Peyer's patch (tissue), 4 donors: ENCODE data around the gene GSTA1.

Experiments
- POLR2A ChIP-seq, 2 donors: fragments of 450-650 bp; IDR thresholded peaks; one replicate each; pipeline ENCODE4 v1.5.1; 2017; ENCODE audit warnings: antibody characterized with exemption in 2 of 2, mild to moderate bottlenecking in 2 of 2, moderate library complexity in 2 of 2
- TF ChIP-seq, protein P1 (sequence below), 6 experiments: fragments of 450-650 bp in 4 of 6; fragments of 200-600 bp in 2 of 6; sonication (generic) in 1 of 6; IDR thresholded peaks; one replicate each; pipeline ENCODE4 v1.5.1; 2017 to 2019; ENCODE audit warnings: antibody characterized with exemption in 6 of 6, mild to moderate bottlenecking in 3 of 6, moderate library complexity in 1 of 6

DNA sequence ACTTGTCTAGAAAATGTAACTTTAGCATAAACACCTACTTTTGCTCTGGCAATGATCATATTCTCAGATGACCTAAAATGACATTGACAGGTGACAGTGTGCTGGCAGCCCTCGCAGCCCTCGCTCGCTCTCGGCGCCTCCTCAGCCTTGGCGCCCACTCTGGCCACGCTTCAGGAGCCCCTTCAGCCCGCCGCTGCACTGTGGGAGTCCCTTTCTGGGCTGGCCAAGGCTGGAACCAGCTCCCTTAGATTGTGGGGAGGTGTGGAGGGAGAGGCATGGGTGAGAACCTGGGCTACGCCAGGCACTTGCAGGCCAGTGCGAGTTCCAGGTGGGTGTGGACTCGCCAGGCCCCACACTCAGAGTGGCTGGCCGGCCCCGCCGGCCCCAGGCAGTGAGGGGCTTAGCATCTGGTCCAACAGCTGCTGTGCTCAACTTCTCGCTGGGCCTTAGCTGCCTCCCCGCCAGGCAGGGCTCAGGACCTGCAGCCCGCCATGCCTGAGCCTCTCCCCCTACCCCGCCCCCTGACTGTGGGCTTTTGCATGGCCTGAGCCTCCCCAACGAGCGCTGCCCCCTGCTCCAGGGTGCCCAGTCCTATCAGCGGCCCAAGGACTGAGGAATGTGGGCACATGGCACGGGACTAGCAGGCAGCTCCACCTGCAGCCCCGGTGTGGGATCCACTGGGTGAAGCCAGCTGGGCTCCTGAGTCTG, 17.2 kb downstream of the GSTA1 start:
- no peak for TF ChIP-seq POLR2A (IDR thresholded peaks at IDR 0.05)
- TF ChIP-seq, protein P1, sequence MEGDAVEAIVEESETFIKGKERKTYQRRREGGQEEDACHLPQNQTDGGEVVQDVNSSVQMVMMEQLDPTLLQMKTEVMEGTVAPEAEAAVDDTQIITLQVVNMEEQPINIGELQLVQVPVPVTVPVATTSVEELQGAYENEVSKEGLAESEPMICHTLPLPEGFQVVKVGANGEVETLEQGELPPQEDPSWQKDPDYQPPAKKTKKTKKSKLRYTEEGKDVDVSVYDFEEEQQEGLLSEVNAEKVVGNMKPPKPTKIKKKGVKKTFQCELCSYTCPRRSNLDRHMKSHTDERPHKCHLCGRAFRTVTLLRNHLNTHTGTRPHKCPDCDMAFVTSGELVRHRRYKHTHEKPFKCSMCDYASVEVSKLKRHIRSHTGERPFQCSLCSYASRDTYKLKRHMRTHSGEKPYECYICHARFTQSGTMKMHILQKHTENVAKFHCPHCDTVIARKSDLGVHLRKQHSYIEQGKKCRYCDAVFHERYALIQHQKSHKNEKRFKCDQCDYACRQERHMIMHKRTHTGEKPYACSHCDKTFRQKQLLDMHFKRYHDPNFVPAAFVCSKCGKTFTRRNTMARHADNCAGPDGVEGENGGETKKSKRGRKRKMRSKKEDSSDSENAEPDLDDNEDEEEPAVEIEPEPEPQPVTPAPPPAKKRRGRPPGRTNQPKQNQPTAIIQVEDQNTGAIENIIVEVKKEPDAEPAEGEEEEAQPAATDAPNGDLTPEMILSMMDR (IDR thresholded peaks at IDR 0.05), result no peak
